ENCODE data around the gene NTHL1.

Gene NTHL1

DNA sequence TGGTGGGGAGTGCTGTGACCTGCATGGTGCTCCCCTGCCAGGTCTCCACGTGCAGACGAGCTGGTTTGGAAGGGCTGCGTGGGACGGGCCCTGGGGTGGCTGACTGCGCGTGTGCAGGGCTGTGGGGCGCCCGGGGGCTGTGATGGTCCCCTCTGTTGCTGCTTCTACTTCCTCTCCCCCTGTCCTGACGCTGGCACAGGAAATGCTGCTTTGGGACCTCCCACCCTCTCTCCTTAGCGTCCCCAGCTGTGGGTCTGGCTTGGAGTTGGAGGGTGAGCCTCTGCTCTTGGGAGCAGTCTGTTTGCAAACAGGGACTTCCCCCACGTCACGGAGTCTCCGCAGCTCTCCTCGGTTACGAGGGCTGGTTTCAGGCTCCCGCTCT, 35.3 kb upstream of the NTHL1 start:
- Histone ChIP-seq H3K27ac (ENCODE audit: low read depth, low read length) (no peak overlapping the region), H3K4me2 (ENCODE audit: low read length) (no peak overlapping the region), H3K4me1 (ENCODE audit: control insufficient read depth, low read length) (peaks cover 6% of the 10 kb centered on the region), H3F3A (ENCODE audit: control insufficient read depth, insufficient read depth) (no peaks in the 10 kb centered on the region), H3K36me3 (ENCODE audit: control insufficient read depth, low read length) (peaks cover 22% of the 10 kb centered on the region), H4K20me1 (ENCODE audit: control insufficient read depth, insufficient read depth, low read depth, low read length) (no peaks in the 10 kb centered on the region), H3K79me2 (ENCODE audit: control insufficient read depth, low read length) (no peaks in the 10 kb centered on the region), H3K9me3 (ENCODE audit: control insufficient read depth, insufficient read depth, low read length) (no peaks in the 10 kb centered on the region), H3K9me2 (replicated peaks; ENCODE audit: control insufficient read depth, low read length) (no peaks in the 10 kb centered on the region), H3K4me3 (ENCODE audit: low read length) (no peak overlapping the region), H3K27me3 (ENCODE audit: control insufficient read depth, low read length) (no peaks in the 10 kb centered on the region)
- no peak for TF ChIP-seq EZH2phosphoT487 (IDR thresholded peaks at IDR 0.05; ENCODE audit: borderline replicate concordance, low read length)
- TF ChIP-seq, protein P1, sequence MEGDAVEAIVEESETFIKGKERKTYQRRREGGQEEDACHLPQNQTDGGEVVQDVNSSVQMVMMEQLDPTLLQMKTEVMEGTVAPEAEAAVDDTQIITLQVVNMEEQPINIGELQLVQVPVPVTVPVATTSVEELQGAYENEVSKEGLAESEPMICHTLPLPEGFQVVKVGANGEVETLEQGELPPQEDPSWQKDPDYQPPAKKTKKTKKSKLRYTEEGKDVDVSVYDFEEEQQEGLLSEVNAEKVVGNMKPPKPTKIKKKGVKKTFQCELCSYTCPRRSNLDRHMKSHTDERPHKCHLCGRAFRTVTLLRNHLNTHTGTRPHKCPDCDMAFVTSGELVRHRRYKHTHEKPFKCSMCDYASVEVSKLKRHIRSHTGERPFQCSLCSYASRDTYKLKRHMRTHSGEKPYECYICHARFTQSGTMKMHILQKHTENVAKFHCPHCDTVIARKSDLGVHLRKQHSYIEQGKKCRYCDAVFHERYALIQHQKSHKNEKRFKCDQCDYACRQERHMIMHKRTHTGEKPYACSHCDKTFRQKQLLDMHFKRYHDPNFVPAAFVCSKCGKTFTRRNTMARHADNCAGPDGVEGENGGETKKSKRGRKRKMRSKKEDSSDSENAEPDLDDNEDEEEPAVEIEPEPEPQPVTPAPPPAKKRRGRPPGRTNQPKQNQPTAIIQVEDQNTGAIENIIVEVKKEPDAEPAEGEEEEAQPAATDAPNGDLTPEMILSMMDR (IDR thresholded peaks at IDR 0.05; ENCODE audit: low read depth, low read length, poor library complexity, severe bottlenecking), result no peak

DNA sequence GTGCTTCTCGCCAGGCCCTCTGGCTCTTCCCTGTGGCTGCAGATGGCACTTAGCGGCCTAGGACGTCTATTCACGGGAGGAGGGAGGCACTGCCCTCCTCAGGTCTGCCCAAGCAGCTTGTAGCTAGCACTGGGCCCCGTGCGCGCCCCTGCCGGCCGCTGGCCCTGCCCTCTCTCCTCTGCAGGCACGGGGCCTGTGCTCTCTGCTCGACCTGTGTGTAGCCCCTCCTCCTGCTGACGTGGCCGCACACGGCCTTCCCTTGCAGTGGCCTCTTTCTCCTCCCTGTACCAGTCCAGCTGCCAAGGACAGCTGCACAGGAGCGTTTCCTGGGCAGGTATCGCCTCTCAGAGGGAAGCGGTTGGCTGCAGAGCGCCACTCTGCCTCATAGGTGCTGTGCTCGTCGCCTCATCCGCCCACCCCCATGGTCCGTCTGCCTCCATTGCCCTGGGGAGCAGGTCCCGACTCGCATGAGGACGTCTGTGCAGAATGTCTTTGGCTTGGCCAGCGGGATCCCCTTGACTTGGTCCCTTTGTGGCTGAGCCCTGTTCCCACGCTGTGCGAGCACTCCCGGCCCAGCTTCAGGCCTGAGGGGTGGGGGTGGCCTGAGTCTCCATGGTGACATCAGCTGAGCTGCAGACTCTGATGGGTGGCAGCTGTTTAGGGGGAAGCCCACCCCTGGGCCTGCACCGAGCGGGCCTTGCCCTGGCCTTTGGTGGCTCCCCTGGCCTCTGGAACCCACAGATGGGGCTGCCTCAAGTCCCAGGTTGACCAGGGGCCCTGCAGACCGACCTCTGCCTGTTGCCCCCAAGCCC, 34.7 kb upstream of the NTHL1 start:
- Histone ChIP-seq H3F3A (ENCODE audit: control insufficient read depth, insufficient read depth) (no peaks in the 10 kb centered on the region), H3K27ac (ENCODE audit: low read depth, low read length) (no peak overlapping the region), H3K27me3 (ENCODE audit: control insufficient read depth, low read length) (no peaks in the 10 kb centered on the region), H3K9me2 (replicated peaks; ENCODE audit: control insufficient read depth, low read length) (no peaks in the 10 kb centered on the region), H3K79me2 (ENCODE audit: control insufficient read depth, low read length) (no peaks in the 10 kb centered on the region), H4K20me1 (ENCODE audit: control insufficient read depth, insufficient read depth, low read depth, low read length) (no peaks in the 10 kb centered on the region), H3K4me2 (ENCODE audit: low read length) (no peak overlapping the region), H3K4me1 (ENCODE audit: control insufficient read depth, low read length) (peaks cover 6% of the 10 kb centered on the region), H3K4me3 (ENCODE audit: low read length) (no peak overlapping the region), H3K9me3 (ENCODE audit: control insufficient read depth, insufficient read depth, low read length) (no peaks in the 10 kb centered on the region), H3K36me3 (ENCODE audit: control insufficient read depth, low read length) (peaks cover 19% of the 10 kb centered on the region)
- TF ChIP-seq, protein P1 (IDR thresholded peaks at IDR 0.05; ENCODE audit: low read depth, low read length, poor library complexity, severe bottlenecking), result no peak
- TF ChIP-seq EZH2phosphoT487 (IDR thresholded peaks at IDR 0.05; ENCODE audit: borderline replicate concordance, low read length), result no peak

DNA sequence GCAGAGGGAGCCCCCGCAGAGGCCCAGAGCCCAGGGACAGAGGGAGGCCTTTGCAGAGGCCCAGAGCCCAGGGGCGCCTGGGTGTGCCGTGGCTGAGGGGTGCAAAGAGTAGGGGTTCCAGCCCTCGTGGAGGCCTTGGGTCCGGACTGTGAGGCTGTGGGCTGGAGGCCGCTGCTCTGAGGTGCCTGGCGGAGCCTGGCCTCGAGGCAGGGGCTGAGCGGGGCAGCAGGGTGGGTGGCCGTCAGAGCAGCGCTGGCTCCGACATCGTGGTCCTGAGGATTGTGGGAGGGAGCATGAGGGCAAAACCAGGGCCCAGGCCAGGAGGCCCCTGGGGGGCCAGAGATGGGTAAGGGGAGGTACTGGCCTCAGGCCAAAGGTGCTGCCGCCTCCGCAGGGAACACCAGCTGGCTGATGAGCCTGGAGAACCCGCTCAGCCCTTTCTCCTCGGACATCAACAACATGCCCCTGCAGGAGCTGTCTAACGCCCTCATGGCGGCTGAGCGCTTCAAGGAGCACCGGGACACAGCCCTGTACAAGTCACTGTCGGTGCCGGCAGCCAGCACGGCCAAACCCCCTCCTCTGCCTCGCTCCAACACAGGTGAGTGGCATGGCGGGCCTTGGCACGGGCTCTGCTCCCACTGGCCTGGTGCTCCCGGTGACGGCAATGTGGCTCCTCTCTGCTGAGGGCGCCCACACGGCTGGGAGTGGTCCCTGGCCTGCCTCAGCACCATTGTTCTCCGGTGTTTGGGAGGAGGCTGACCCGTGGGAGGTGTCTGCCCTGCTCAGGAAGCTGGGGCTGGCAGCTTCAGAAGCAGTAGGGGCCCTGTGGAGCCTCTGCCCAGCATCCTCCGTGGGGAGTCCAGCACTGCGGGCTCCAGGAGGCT, 33.8 kb upstream of the NTHL1 start:
- Histone ChIP-seq H3K36me3 (ENCODE audit: control insufficient read depth, low read length) (peaks cover 10% of the 10 kb centered on the region), H3K27ac (ENCODE audit: low read depth, low read length) (no peak overlapping the region), H3K9me2 (replicated peaks; ENCODE audit: control insufficient read depth, low read length) (no peaks in the 10 kb centered on the region), H3K4me2 (ENCODE audit: low read length) (no peak overlapping the region), H3K27me3 (ENCODE audit: control insufficient read depth, low read length) (no peaks in the 10 kb centered on the region), H3K4me3 (ENCODE audit: low read length) (no peak overlapping the region), H3K4me1 (ENCODE audit: control insufficient read depth, low read length) (no peaks in the 10 kb centered on the region), H3K9me3 (ENCODE audit: control insufficient read depth, insufficient read depth, low read length) (no peaks in the 10 kb centered on the region), H4K20me1 (ENCODE audit: control insufficient read depth, insufficient read depth, low read depth, low read length) (no peaks in the 10 kb centered on the region), H3K79me2 (ENCODE audit: control insufficient read depth, low read length) (no peaks in the 10 kb centered on the region), H3F3A (ENCODE audit: control insufficient read depth, insufficient read depth) (no peaks in the 10 kb centered on the region)
- TF ChIP-seq, protein P1 (IDR thresholded peaks at IDR 0.05; ENCODE audit: low read depth, low read length, poor library complexity, severe bottlenecking), result no peak
- no peak for TF ChIP-seq EZH2phosphoT487 (IDR thresholded peaks at IDR 0.05; ENCODE audit: borderline replicate concordance, low read length)

All from DOHH2 (cell line).